Ammon's horn (tissue), 1 donor: Measurements from ENCODE around the gene ATP2B1.

ENCODE experiments used
- DNase-seq: peaks from one replicate; pipeline ENCODE4 v3.0.0-alpha.2; 2016; ENCODE audit warnings: low spot score

The ATP2B1 gene

GRCh38 chr12:89589753-89590152 lies 118.9 kb downstream of the ATP2B1 start:
- DNase-seq: no peak

GRCh38 chr12:89578499-89578898 lies 130.1 kb downstream of the ATP2B1 start:
- DNase-seq: no peak

- DNase-seq: no peak
These were observed 131.9 kb downstream of the ATP2B1 start for GRCh38 chr12:89576572-89577220.

GRCh38 chr12:89575374-89575773 lies 133.3 kb downstream of the ATP2B1 start:
- no peak for DNase-seq

- no peak for DNase-seq
These were observed 133.9 kb downstream of the ATP2B1 start for GRCh38 chr12:89574736-89575208.

- DNase-seq: no peak
These were observed 135.4 kb downstream of the ATP2B1 start for GRCh38 chr12:89573051-89573810.

GRCh38 chr12:89571491-89572195 lies 137.0 kb downstream of the ATP2B1 start:
- DNase-seq: no peak

- no peak for DNase-seq
These were observed 140.2 kb downstream of the ATP2B1 start for GRCh38 chr12:89568484-89568883.

- DNase-seq: no peak
These were observed 140.9 kb downstream of the ATP2B1 start for GRCh38 chr12:89567691-89568239.

- DNase-seq: no peak
These were observed 142.0 kb downstream of the ATP2B1 start for GRCh38 chr12:89566615-89567014.

GRCh38 chr12:89565002-89565401 lies 143.6 kb downstream of the ATP2B1 start:
- DNase-seq: no peak

- no peak for DNase-seq
These were observed 148.9 kb downstream of the ATP2B1 start for GRCh38 chr12:89559753-89560152.

- DNase-seq: no peak
These were observed 151.7 kb downstream of the ATP2B1 start for GRCh38 chr12:89556976-89557375.

- no peak for DNase-seq
These were observed 156.3 kb downstream of the ATP2B1 start for GRCh38 chr12:89552376-89552775.

- no peak for DNase-seq
These were observed 156.9 kb downstream of the ATP2B1 start for GRCh38 chr12:89551747-89552146.

GRCh38 chr12:89547101-89547500 lies 161.5 kb downstream of the ATP2B1 start:
- no peak for DNase-seq

GRCh38 chr12:89546151-89546550 lies 162.5 kb downstream of the ATP2B1 start:
- no peak for DNase-seq

- peak; percentile 44 for DNase-seq
These were observed 163.9 kb downstream of the ATP2B1 start for GRCh38 chr12:89544681-89545184.

- DNase-seq: no peak
These were observed 164.6 kb downstream of the ATP2B1 start for GRCh38 chr12:89544022-89544421.

- DNase-seq: peak; percentile 85
These were observed 165.6 kb downstream of the ATP2B1 start for GRCh38 chr12:89542912-89543592.

GRCh38 chr12:89542236-89542635 lies 166.4 kb downstream of the ATP2B1 start:
- DNase-seq: no peak

- no peak for DNase-seq
These were observed 168.1 kb downstream of the ATP2B1 start for GRCh38 chr12:89540586-89540985.
